Hematopoietic multipotent progenitor cell treated with erythropoietin and hydrocortisone succinate and interleukin-3 and kit ligand, for 17 days (in vitro differentiated cells): ENCODE results near the gene RAX2.

Source experiments
- DNase-seq: peaks from one replicate; pipeline ENCODE4 v3.0.0-alpha.2; 2015; ENCODE audit warnings: low spot score

The RAX2 gene

GRCh38 chr19:3801412-3802096, 29.5 kb upstream of the RAX2 start:
- no peak for DNase-seq

- no peak for DNase-seq
Measured at GRCh38 chr19:3800996-3801395, 29.0 kb upstream of the RAX2 start.

GRCh38 chr19:3798137-3798536, 26.1 kb upstream of the RAX2 start:
- DNase-seq = no peak

- no peak for DNase-seq
Measured at GRCh38 chr19:3796358-3796757, 24.3 kb upstream of the RAX2 start.

- DNase-seq = no peak
Measured at GRCh38 chr19:3793799-3794198, 21.8 kb upstream of the RAX2 start.

- DNase-seq = no peak
Measured at GRCh38 chr19:3792114-3792513, 20.1 kb upstream of the RAX2 start.

- DNase-seq = no peak
Measured at GRCh38 chr19:3790941-3791340, 18.9 kb upstream of the RAX2 start.

GRCh38 chr19:3790209-3790734, 18.2 kb upstream of the RAX2 start:
- DNase-seq = no peak

- DNase-seq = no peak
Measured at GRCh38 chr19:3788996-3789778, 17.2 kb upstream of the RAX2 start.

- DNase-seq = no peak
Measured at GRCh38 chr19:3785938-3786824, 14.2 kb upstream of the RAX2 start, which contains the start of gene MATK. MATK (minus strand) TSS chr19:3786381; CDS start chr19:3785135, 1,246 bp downstream.

GRCh38 chr19:3785451-3785937, 13.5 kb upstream of the RAX2 start:
- DNase-seq = no peak

GRCh38 chr19:3784607-3785450, 12.8 kb upstream of the RAX2 start:
- DNase-seq = no peak

- no peak for DNase-seq
Measured at GRCh38 chr19:3783660-3784584, 11.9 kb upstream of the RAX2 start.

- no peak for DNase-seq
Measured at GRCh38 chr19:3782903-3783302, 10.9 kb upstream of the RAX2 start.

GRCh38 chr19:3782330-3782729, 10.3 kb upstream of the RAX2 start:
- DNase-seq = no peak

- DNase-seq = no peak
Measured at GRCh38 chr19:3781603-3782002, 9.6 kb upstream of the RAX2 start.

GRCh38 chr19:3780786-3781304, 8.8 kb upstream of the RAX2 start:
- DNase-seq = no peak

- DNase-seq = no peak
Measured at GRCh38 chr19:3778899-3779723, 7.1 kb upstream of the RAX2 start.
